ENCODE measurements around the gene C1orf116.

The C1orf116 gene

GRCh38 chr1:207018707-207019106 is 13.8 kb downstream of the C1orf116 start:
- DNase-seq = no peak

- peak; percentile 57 for DNase-seq
Observed at GRCh38 chr1:207017615-207018559, 14.7 kb downstream of the C1orf116 start.

GRCh38 chr1:207015791-207016190 is 16.8 kb downstream of the C1orf116 start:
- DNase-seq = no peak

GRCh38 chr1:207014728-207015127 is 17.8 kb downstream of the C1orf116 start:
- no peak for DNase-seq

- no peak for DNase-seq
Observed at GRCh38 chr1:207013321-207014085, 19.1 kb downstream of the C1orf116 start.

- no peak for DNase-seq
Observed at GRCh38 chr1:207010726-207011125, 21.8 kb downstream of the C1orf116 start.

- DNase-seq = no peak
Observed at GRCh38 chr1:207009945-207010344, 22.6 kb downstream of the C1orf116 start.

- DNase-seq = no peak
Observed at GRCh38 chr1:207009182-207009850, 23.2 kb downstream of the C1orf116 start.

GRCh38 chr1:207007352-207008033 is 25.1 kb downstream of the C1orf116 start:
- DNase-seq = no peak

GRCh38 chr1:207006914-207007313 is 25.6 kb downstream of the C1orf116 start:
- DNase-seq = no peak

GRCh38 chr1:207006083-207006482 is 26.5 kb downstream of the C1orf116 start:
- DNase-seq = no peak

- DNase-seq = peak; percentile 71
Observed at GRCh38 chr1:207004931-207005830, 27.4 kb downstream of the C1orf116 start.

- DNase-seq = no peak
Observed at GRCh38 chr1:207003210-207003609, 29.3 kb downstream of the C1orf116 start.

- no peak for DNase-seq
Observed at GRCh38 chr1:207002724-207003146, 29.8 kb downstream of the C1orf116 start.

GRCh38 chr1:207001492-207002245 is 30.9 kb downstream of the C1orf116 start:
- no peak for DNase-seq

GRCh38 chr1:207000651-207001291 is 31.8 kb downstream of the C1orf116 start:
- no peak for DNase-seq

- DNase-seq = no peak
Observed at GRCh38 chr1:206998816-206999215, 33.7 kb downstream of the C1orf116 start.

GRCh38 chr1:206992790-206993189 is 39.8 kb downstream of the C1orf116 start:
- no peak for DNase-seq

GRCh38 chr1:206987873-206988272 is 44.7 kb downstream of the C1orf116 start:
- DNase-seq = no peak

GRCh38 chr1:206986885-206987284 is 45.7 kb downstream of the C1orf116 start:
- DNase-seq = no peak
